Body of pancreas (tissue), 4 donors: Measurements from ENCODE around the gene SPOCK1.

Experiments used
- CTCF ChIP-seq, 7 experiments: fragments of 450-650 bp in 4 of 7; fragments of 200-600 bp in 3 of 7; sonication (generic) in 3 of 7; IDR thresholded peaks; one replicate each; pipeline ENCODE4 v1.5.1; 2016 to 2019; ENCODE audit warnings: antibody characterized with exemption in 7 of 7
- POLR2A ChIP-seq, 3 donors: fragments of 450-650 bp; IDR thresholded peaks; one replicate each; pipeline ENCODE4 v1.6.1; 2016; ENCODE audit warnings: antibody characterized with exemption in 3 of 3, mild to moderate bottlenecking in 2 of 3

- TF ChIP-seq CTCF (IDR thresholded peaks at IDR 0.05) (no peak), POLR2A (IDR thresholded peaks at IDR 0.05) (no peak)
These were observed 484.4 kb downstream of the SPOCK1 start for GRCh38 chr5:137014731-137015130.
